Measurements from ENCODE around the gene WFS1. TPM values are rescaled to one million over a fixed set of nuclear protein-coding genes. Genes with fewer than 3 reads are reported as not detected.

Gene WFS1
- total RNA-seq, 1 donor from 2014 or later, result 5.1 TPM

DNA sequence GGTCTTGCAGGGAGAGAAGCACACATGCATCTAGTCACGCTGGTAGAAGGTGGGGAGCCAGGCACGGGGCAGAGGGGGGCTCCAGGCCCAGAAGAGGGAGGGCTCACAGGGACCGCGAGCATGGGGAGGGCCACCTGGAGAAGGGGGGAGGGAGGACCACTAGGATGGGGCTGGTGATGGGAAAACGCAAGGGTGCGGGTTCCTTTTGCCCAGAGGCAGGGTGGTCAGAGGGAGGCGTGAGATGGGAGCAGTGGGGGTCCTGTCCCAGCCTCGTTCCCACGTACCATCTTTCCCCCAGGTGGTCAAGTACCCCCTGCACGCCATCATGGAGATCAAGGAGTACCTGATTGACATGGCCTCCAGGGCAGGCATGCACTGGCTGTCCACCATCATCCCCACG is 30.7 kb downstream of the WFS1 start:
- DNase-seq, result no peak

DNA sequence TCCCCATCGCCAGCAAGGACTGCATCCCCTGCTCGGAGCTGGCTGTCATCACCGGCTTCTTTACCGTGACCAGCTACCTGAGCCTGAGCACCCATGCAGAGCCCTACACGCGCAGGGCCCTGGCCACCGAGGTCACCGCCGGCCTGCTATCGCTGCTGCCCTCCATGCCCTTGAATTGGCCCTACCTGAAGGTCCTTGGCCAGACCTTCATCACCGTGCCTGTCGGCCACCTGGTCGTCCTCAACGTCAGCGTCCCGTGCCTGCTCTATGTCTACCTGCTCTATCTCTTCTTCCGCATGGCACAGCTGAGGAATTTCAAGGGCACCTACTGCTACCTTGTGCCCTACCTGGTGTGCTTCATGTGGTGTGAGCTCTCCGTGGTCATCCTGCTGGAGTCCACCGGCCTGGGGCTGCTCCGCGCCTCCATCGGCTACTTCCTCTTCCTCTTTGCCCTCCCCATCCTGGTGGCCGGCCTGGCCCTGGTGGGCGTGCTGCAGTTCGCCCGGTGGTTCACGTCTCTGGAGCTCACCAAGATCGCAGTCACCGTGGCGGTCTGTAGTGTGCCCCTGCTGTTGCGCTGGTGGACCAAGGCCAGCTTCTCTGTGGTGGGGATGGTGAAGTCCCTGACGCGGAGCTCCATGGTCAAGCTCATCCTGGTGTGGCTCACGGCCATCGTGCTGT is 31.5 kb downstream of the WFS1 start:
- no peak for DNase-seq

- no peak for DNase-seq
These were observed 32.2 kb downstream of the WFS1 start for GRCh38 chr4:6301732-6302442.

GRCh38 chr4:6302869-6303268 is 33.2 kb downstream of the WFS1 start:
- DNase-seq, result no peak

DNA sequence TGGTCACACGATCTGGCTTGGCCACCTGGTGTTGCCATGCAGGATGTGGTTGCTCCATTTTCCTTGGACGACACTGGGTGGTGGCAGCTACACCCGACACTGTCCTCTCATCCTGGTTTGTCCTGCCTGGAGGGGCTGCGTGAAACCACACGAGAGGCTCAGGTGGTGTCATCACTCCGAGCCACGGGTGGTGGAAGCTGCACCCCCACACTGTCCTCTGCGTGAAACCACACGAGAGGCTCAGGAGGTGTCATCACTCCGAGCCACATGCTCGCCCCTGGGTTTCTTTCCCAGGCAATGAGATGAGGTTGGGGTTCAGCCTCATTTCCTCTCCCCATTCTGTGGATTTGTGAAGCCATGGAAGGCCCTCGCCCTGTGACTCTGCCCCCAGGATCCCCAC is 34.3 kb downstream of the WFS1 start:
- no peak for DNase-seq

GRCh38 chr4:6306299-6306698 is 36.6 kb downstream of the WFS1 start:
- no peak for DNase-seq

DNA sequence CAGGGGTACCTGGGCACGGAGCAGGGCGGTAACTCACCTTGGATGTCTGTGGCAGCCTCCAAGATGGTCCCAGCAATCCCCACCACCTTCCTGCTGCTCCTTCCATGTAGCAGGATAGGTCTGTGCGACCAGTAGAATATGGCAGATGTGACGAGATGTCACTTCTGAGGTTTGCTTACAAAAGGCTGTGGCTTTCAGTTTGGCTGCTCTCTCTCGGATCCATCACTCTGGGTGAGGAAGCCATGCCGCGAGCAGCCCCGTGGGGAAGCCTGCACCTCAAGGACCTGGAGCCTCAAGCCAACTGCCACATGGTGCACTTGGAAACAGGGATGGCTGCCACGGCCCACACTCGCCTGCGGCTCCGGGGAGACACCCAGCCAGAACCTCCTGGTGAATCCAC is 37.6 kb downstream of the WFS1 start:
- no peak for DNase-seq

DNA sequence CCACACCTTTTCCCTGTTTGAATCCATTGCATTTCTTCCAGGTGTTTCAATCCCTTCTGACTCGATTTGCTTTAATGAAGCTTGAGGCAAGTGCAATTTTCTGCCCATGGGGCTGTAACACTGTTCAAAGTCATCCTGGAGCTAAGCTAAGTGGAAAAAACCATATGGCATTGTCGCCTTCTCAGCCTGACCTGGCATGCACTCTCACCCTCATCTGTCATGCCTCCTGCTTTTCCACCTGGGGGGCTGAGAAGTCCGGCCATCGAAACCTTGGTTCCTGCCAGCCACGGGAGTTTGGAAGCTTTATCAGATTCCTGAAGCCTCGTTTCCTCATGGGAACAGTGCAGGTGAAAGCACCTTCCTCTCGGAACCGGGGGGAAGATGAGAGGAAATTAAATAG is 38.2 kb downstream of the WFS1 start:
- DNase-seq, result no peak

DNA sequence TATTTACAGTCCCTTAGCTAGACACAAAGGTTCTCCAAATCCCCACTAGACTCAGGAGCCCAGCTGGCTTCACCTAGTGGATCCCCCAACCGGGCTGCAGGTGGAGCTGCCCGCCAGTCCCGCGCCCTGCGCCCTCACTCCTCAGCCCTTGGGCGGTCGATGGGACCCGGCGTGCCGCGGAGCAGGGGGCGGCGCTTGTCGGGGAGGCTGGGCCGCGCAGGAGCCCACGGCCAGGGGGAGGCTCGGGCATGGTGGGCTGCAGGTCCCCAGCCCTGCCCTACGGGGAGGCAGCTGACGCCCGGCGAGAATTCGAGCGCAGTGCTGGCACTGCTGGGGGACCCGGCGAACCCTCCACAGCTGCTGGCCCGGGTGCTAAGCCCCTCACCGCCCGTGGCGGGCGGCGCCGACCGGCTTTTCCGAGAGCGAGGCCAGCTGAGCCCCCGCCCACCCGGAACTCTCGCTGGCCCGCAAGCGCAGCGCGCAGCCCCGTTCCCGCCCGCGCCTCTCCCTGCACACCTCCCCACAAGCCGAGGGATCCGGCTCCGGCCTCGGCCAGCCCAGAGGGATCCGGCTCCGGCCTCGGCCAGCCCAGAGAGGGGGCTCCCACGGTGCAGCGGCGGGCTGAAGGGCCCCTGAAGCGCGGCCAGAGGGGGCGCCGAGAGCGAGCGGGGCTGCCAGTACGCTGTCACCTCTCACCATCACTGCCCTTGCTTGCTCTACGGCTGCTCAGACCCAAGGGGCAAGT is 39.4 kb downstream of the WFS1 start:
- DNase-seq, result peak; percentile 58

DNA sequence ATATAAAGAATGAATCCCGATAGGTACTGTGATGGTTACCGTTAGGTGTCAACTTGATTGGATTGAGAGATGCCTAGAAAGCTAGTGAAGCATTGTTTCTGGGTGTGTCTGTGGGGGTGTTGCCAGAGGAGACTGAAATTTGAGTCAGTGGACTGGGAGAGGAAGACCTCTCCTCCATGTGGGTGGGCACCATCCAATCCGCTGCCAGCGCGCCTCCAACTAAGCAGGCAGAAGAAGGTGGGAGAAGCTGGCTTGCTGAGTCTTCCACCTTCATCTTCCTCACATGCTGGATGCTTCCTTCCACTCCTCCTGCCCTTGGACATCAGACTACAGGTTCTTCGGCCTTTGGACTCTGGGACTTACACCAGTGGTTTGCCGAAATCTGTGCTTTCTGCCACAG is 40.1 kb downstream of the WFS1 start:
- DNase-seq, result no peak

GRCh38 chr4:6313216-6313615 is 43.6 kb downstream of the WFS1 start:
- no peak for DNase-seq

DNA sequence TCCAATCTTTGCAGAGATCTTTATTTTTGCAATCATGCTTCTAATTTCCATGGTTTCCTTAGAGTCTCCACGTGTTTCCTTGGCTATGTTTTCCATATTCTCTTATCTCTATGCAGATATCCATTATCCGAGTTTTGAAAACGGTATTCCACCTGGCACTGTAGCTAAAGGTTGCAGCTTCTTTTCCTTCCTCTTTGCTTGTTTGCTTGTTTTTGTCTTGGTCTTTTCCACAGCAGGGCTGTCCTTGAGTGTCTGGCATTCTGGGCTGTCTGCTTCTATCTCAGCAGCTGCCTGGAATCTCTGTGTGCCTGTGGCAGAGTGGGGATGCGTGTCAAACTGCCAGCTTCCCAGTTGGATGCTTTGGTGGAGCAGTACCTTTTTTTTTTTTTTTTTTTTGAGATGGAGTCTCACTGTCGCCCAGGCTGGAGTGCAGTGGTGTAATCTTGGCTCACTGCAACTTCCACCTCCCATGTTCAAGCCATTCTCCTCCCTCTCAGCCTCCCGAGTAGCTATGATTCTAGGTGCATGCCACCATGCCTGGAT is 46.9 kb downstream of the WFS1 start:
- DNase-seq, result peak; percentile 12

DNA sequence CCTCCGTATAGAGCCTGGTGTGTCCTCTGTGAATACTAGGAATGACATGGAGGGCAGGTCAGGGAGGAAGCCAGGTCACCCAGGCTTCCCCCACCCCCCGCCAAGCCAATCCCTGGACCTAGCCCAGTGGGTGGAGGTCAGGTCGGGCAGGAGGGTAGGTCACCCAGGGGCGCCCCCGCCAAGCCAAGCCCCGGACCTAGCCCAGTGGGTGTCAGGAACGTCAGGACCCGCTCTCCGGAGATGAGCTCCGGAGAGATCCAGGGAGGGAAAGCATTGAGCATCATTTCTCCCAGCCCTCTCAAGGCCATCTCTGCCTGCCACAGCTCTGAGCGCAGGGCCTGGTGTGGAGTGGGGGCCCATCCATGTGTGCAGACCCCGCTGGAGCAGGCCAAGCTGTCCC is 48.6 kb downstream of the WFS1 start:
- no peak for DNase-seq

- no peak for DNase-seq
These were observed 50.0 kb downstream of the WFS1 start for GRCh38 chr4:6319530-6320150.

DNA sequence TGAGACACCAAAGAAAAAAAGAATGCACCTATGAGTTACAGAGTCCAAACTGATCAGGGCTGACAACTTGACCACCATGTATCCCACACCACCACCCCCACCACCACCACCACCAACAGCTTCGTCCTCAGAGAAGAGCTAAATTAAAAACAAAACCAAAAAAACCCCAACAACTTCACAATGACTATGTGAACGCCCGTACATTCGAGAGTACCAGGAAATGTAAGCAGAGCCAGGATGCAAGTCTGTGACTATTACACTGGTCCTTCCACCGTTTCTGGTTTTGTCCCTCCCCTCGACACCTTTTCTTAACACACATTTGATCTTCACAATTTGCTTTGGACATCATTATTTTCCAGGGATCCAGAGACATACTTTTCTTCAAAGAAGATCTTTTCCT is 51.0 kb downstream of the WFS1 start:
- no peak for DNase-seq

- no peak for DNase-seq
These were observed 51.7 kb downstream of the WFS1 start for GRCh38 chr4:6321361-6321760.

GRCh38 chr4:6322067-6322760 is 52.6 kb downstream of the WFS1 start:
- DNase-seq, result no peak

GRCh38 chr4:6322761-6323566 is 53.3 kb downstream of the WFS1 start:
- DNase-seq, result no peak

- DNase-seq, result no peak
These were observed 54.9 kb downstream of the WFS1 start for GRCh38 chr4:6324461-6324998.

DNA sequence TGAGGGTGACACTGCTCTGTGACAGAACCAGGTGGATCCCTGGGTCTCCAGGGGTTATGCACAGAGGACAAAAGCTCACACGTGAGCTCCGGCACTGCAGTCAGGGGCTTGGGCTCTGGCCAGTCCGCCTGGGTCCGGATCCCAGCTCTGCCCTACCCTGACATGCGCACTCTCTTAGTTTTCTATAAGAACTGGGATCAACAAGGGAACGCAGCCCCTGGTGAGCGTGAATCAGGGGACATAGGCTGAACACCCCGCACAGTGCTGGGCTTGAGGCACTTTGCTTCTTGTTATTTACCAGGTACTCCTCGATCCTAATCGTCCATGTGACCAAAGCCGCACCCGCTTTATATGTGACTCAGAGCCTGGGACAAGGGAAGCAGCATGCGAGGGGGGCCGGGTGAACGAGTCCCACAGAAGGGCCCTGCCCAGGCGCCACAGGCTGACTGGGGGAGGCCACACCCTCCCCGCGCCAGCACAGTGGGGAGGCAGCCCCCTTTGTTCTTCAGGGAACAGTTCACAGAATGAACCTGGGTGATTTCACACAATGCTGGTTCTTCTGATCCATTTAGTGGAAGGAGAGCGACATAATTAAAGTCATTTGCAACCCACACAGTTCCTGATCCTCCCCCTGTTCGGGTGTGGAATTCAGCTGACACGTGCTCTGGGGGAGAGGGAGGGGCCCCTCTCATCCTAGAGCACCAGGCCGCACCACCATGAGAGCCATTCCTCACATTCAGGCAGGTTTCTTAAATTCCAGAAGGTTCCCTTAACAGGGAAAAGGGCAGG is 55.5 kb downstream of the WFS1 start:
- no peak for DNase-seq

All from occipital lobe (tissue), 2 donors.